ENCODE data around the gene ALDOC. TPM values are rescaled to one million over a fixed set of nuclear protein-coding genes. Genes with fewer than 3 reads are reported as not detected.

Gene ALDOC
- total RNA-seq, 1 experiment from 2014 or later: 17.7 TPM

DNA sequence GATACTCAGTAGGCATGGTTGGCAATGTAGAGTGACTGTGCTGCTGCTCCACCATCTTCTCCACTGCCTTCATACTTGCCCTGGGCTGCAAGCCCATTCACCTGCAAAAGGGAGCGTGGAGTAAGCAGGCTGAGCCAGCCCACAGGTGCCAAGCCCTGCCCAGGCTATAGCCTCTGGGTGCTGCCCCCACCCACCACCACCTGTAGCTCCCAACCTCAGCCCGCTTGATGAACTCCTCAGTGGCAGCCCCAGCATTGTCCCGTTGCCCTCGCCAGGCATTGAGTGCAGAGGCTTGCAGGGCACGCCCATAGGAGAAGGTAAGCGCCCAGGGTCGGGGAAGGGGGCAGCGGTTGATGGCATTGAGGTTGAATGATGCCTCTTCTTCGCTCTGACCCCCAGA is 3.2 kb downstream of the ALDOC start:
- intact Hi-C loops (cut with micrococcal nuclease; ENCODE audit: unreplicated experiment): loop anchor here (10.0 kb wide), 1 partner anchor 239 kb away; the partner anchor contains the start of genes IFT20 and TNFAIP1
- Mint-ChIP-seq H3K27me3 (ENCODE audit: insufficient read depth, unreplicated experiment) (no peaks in the 10 kb centered on the region), H3K27ac (ENCODE audit: unreplicated experiment) (no peak overlapping the region), H3K36me3 (ENCODE audit: insufficient read depth, unreplicated experiment) (peaks cover 12% of the 10 kb centered on the region), H3K4me3 (ENCODE audit: unreplicated experiment) (no peak overlapping the region), H3K9me3 (ENCODE audit: unreplicated experiment) (no peaks in the 10 kb centered on the region), H3K4me1 (ENCODE audit: low read depth, unreplicated experiment) (peaks cover 20% of the 10 kb centered on the region)
- Histone ChIP-seq H3K9me3 (no peaks in the 10 kb centered on the region), H3K4me3 (ENCODE audit: low read depth, low read length) (no peak overlapping the region), H3K27me3 (replicated peaks; ENCODE audit: control insufficient read depth, insufficient read depth, low read length) (no peaks in the 10 kb centered on the region), H3K4me1 (peaks cover 32% of the 10 kb centered on the region), H3K36me3 (ENCODE audit: control insufficient read depth, insufficient read depth, low read length) (0 out of 2 replicates have a peak, but pooled peaks cover 1% of the 10 kb centered on the region)
- ChIA-PET POLR2A (no interaction called here), CTCF (no interaction called here)
- BruUV-seq (replicated peaks): no TSS peak
- TF ChIP-seq, protein P1, sequence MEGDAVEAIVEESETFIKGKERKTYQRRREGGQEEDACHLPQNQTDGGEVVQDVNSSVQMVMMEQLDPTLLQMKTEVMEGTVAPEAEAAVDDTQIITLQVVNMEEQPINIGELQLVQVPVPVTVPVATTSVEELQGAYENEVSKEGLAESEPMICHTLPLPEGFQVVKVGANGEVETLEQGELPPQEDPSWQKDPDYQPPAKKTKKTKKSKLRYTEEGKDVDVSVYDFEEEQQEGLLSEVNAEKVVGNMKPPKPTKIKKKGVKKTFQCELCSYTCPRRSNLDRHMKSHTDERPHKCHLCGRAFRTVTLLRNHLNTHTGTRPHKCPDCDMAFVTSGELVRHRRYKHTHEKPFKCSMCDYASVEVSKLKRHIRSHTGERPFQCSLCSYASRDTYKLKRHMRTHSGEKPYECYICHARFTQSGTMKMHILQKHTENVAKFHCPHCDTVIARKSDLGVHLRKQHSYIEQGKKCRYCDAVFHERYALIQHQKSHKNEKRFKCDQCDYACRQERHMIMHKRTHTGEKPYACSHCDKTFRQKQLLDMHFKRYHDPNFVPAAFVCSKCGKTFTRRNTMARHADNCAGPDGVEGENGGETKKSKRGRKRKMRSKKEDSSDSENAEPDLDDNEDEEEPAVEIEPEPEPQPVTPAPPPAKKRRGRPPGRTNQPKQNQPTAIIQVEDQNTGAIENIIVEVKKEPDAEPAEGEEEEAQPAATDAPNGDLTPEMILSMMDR (IDR thresholded peaks at IDR 0.05; ENCODE audit: insufficient read depth in 1 of 2, low read depth in 1 of 2, low read length in 1 of 2, severe bottlenecking in 1 of 2, unreplicated experiment in 1 of 2): no peak
- no peak for DNase-seq

DNA sequence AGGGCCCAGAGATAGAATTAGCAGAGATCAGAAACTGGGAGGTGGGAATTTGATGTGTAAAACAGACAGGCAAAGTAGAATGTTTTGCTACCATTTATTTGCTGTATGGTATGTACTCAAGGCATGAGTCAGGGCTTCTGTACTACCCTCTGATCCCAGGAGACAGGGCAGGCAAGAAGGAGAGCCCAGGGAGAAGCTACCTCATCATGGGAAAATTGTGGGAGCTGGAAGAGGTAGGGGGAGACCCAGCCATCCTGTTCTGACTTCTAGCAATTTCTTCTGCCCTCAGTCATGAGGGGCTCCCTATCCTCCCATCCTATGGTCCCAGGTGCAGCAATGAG is 3.7 kb downstream of the ALDOC start:
- Mint-ChIP-seq H3K4me3 (ENCODE audit: unreplicated experiment) (no peak overlapping the region), H3K9me3 (ENCODE audit: unreplicated experiment) (no peaks in the 10 kb centered on the region), H3K4me1 (ENCODE audit: low read depth, unreplicated experiment) (peaks cover 20% of the 10 kb centered on the region), H3K27me3 (ENCODE audit: insufficient read depth, unreplicated experiment) (no peaks in the 10 kb centered on the region), H3K27ac (ENCODE audit: unreplicated experiment) (peak overlapping the region; percentile 85), H3K36me3 (ENCODE audit: insufficient read depth, unreplicated experiment) (peaks cover 14% of the 10 kb centered on the region)
- POLR2A ChIA-PET: no interaction called here
- CTCF ChIA-PET: interaction anchor here (0.5 kb wide), 1 partner anchor 37 kb away, joined by 4 read pairs; no protein-coding TSS in a partner anchor
- no TSS peak for BruUV-seq (replicated peaks)
- H3K4me1 ChIP-seq: peaks cover 32% of the 10 kb centered on the region
- H3K4me3 ChIP-seq (ENCODE audit: low read depth, low read length): no peak overlapping the region
- H3K36me3 ChIP-seq (ENCODE audit: control insufficient read depth, insufficient read depth, low read length): no peaks in the 10 kb centered on the region
- intact Hi-C loops (cut with micrococcal nuclease; ENCODE audit: unreplicated experiment): loop anchor here (10.0 kb wide), 1 partner anchor 238 kb away; the partner anchor contains the start of genes IFT20 and TNFAIP1
- no peaks in the 10 kb centered on the region for H3K9me3 ChIP-seq
- no peak for DNase-seq
- no peaks in the 10 kb centered on the region for H3K27me3 ChIP-seq (replicated peaks; ENCODE audit: control insufficient read depth, insufficient read depth, low read length)
- TF ChIP-seq, protein P1 (IDR thresholded peaks at IDR 0.05; ENCODE audit: insufficient read depth in 1 of 2, low read depth in 1 of 2, low read length in 1 of 2, severe bottlenecking in 1 of 2, unreplicated experiment in 1 of 2): no peak

DNA sequence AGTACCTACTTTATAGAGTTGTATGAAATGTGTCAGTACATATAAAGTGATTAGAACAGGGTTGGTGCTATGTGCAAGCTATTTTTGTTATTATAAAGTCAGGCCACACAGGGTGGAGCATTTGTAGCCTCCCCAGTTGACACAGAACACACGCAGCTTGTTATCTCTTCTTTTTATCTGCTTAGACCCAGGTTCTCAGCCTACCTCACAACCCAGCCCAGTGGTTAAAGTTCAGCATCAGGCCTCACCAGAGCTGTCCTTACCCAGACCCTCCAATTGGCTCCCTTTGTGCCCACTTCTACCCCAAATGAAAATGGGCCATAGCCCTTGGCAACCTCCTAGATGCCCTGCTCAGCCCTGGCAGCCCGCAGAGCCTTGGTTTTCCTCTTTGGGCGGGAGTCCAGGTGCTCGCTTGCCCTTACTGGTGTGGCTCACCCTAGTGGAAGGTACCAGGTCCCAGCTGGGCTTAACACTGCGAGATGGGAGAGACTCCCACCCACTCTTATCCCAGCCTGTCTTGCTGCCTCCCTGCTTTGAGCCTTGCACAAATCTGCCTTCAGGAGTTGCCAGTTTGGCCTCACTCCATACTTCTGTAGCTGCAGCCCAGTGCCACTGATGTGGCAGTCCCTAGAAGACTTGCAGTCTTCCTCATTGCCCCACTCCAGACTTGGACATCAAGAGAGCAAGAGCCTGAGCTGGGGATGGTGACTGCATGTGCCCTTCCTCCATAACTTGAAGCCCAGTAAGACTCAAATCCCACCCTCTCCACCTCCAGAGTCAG is 4.2 kb downstream of the ALDOC start:
- Mint-ChIP-seq H3K27ac (ENCODE audit: unreplicated experiment) (peak overlapping the region; percentile 85), H3K9me3 (ENCODE audit: unreplicated experiment) (no peaks in the 10 kb centered on the region)
- POLR2A ChIA-PET: interaction anchor here (0.5 to 2.2 kb wide), 4 partner anchors 26 to 147 kb away, joined by 3 to 7 read pairs (median 6); partner anchors contain the start of genes BLTP2, SDF2 and SUPT6H

More for the DNA sequence above, 4.2 kb downstream of the ALDOC start:
- TF ChIP-seq, protein P1 (IDR thresholded peaks at IDR 0.05; ENCODE audit: insufficient read depth in 1 of 2, low read depth in 1 of 2, low read length in 1 of 2, severe bottlenecking in 1 of 2, unreplicated experiment in 1 of 2): no peak
- peaks cover 32% of the 10 kb centered on the region for H3K4me1 ChIP-seq
- no peak for DNase-seq
- H3K4me1 Mint-ChIP-seq (ENCODE audit: low read depth, unreplicated experiment): peaks cover 20% of the 10 kb centered on the region
- H3K9me3 ChIP-seq: no peaks in the 10 kb centered on the region
- BruUV-seq (replicated peaks): no TSS peak
- H3K27me3 Mint-ChIP-seq (ENCODE audit: insufficient read depth, unreplicated experiment): no peaks in the 10 kb centered on the region
- peaks cover 19% of the 10 kb centered on the region for H3K36me3 Mint-ChIP-seq (ENCODE audit: insufficient read depth, unreplicated experiment)
- peak overlapping the region; percentile 62 for H3K4me3 ChIP-seq (ENCODE audit: low read depth, low read length)
- CTCF ChIA-PET: interaction anchor here (0.5 to 2.0 kb wide), 4 partner anchors 24 to 73 kb away, joined by 3 to 6 read pairs (median 5); partner anchors contain the start of gene BLTP2
- H3K36me3 ChIP-seq (ENCODE audit: control insufficient read depth, insufficient read depth, low read length): no peaks in the 10 kb centered on the region
- intact Hi-C loops (cut with micrococcal nuclease; ENCODE audit: unreplicated experiment): loop anchor here (10.0 kb wide), 1 partner anchor 238 kb away; the partner anchor contains the start of genes IFT20 and TNFAIP1
- no peaks in the 10 kb centered on the region for H3K27me3 ChIP-seq (replicated peaks; ENCODE audit: control insufficient read depth, insufficient read depth, low read length)
- peak overlapping the region; percentile 89 for H3K4me3 Mint-ChIP-seq (ENCODE audit: unreplicated experiment)

Data from Caco-2 (cell line).